Muscle layer of colon (tissue), 2 donors: ENCODE measurements around the gene HSD17B1.

Source experiments
- H3K27ac ChIP-seq: one replicate; pipeline ENCODE4 v1.7.0; 2013; ENCODE audit warnings: low read depth, mild to moderate bottlenecking, low read length, moderate library complexity
- H3K27me3 ChIP-seq, 2 donors: one replicate each; pipeline ENCODE4 v1.7.0; 2013; ENCODE audit warnings: low read length in 2 of 2, mild to moderate bottlenecking in 2 of 2; ENCODE audit not compliant: insufficient read depth in 2 of 2, control insufficient read depth in 1 of 2
- H3K36me3 ChIP-seq: one replicate; pipeline ENCODE4 v1.7.0; 2013; ENCODE audit warnings: mild to moderate bottlenecking, low read length; ENCODE audit not compliant: insufficient read depth
- H3K4me1 ChIP-seq: one replicate; pipeline ENCODE4 v1.7.0; 2013; ENCODE audit warnings: mild to moderate bottlenecking, low read length; ENCODE audit not compliant: insufficient read depth
- H3K4me3 ChIP-seq, 2 donors: one replicate each; pipeline ENCODE4 v1.7.0; 2013; ENCODE audit warnings: low read length in 2 of 2, low read depth in 1 of 2, mild to moderate bottlenecking in 1 of 2, moderate library complexity in 1 of 2
- H3K9ac ChIP-seq: one replicate; pipeline ENCODE4 v1.7.0; 2013; ENCODE audit warnings: low read length
- H3K9me3 ChIP-seq: one replicate; pipeline ENCODE4 v1.7.0; 2013; ENCODE audit warnings: mild to moderate bottlenecking, low read length
- donor health status: abdominal sarcoma.
- donor health status: Adenocarcinoma of cecum.

The HSD17B1 gene

DNA sequence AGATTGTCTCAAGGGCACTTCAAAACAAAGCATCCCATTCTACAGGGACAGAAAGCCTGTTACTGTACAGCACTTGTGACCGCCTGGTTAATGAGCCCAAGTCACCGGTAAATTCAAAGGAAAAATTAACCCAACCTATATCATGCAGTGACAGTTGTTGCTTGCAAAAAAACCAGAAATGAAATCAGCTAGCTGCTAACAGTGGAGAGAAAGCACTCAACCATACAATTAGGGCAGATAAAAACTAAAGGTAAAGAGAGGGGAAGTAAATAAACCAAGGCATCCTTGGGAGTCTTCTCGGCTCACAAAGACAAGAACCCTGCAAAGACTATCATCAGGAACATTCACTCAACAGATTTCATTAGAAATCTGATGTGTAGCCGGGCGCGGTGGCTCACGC lies 50.6 kb downstream of the HSD17B1 start:
- Histone ChIP-seq H3K4me1 (peaks cover 37% of the 10 kb centered on the region), H3K9me3 (no peaks in the 10 kb centered on the region), H3K27me3 (no peaks in the 10 kb centered on the region), H3K27ac (no peak overlapping the region), H3K4me3 (no peak overlapping the region), H3K36me3 (no peaks in the 10 kb centered on the region), H3K9ac (no peak overlapping the region)
